Activated CD4-positive, alpha-beta T cell treated with anti-CD3 and anti-CD28 coated beads, Interleukin-2, Interleukin-4, amounts not matched to agents 100 ng/mL and 50 ng/mL, durations not matched to agents 16 hours and 8 hours (primary cell): ENCODE measurements around the gene TRMT5.

Source experiments
- DNase-seq: peaks from one replicate; pipeline ENCODE4 v3.0.0-alpha.2; 2020; ENCODE audit warnings: low spot score

The TRMT5 gene

GRCh38 chr14:60964904-60965303 is 16.0 kb downstream of the TRMT5 start:
- no peak for DNase-seq

DNA sequence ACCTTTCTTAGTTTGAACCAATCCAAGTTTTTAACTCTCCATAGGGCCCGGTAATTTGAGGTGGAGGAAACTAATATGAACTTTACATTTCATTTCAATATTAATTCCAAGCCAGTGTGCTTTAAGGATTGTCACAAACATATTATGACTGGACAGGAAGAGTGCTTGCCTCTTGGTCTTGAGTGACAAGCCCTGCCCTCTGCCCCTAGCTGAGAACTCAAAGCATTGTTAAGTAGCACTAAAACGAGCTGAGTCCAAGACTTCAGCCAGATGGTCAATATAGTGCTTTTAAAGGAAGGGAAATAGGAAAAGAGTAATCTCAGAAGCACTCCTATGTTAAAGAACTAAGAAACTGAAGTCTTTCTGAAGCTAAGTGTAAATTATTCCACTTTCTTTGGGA is 17.1 kb downstream of the TRMT5 start:
- no peak for DNase-seq

- DNase-seq: no peak
Observed at GRCh38 chr14:60958146-60958545, 22.7 kb downstream of the TRMT5 start.

DNA sequence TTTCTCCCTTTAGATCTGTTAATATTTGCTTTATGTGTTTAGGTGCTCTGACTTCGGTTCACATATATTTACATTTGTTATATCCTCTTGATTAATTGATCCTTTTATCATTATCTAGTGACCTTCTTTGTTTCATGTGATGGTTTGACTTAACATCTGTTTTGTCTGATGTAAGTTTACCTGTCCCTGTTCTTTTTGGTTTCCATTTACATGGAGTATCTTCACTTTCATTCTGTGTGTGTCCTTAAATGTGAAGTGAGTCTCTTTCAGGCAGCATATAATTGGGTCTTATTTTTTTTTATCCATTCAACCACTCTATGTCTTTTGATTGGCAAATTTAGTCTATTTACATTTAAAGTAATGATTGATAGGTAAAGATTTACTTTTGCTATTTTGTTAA is 24.2 kb downstream of the TRMT5 start:
- DNase-seq: peak; percentile 32

DNA sequence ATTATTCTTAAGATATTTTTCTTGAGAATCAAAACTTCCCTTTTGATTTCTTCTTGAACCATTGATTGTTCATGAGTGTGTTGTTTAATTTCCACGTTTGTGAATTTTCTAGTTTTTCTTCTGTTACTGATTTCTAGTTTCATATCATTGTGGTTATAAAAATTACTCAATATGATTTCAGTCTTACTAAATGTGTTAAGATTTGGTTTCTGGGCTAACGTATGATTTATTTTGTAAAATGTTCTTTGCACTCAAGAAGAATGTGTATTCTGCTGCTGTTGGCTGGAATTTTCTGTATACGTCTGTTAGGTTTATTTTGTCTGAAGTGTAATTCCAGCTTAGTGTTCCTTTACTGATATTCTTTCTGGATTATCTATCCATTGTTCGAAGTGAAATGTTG is 24.7 kb downstream of the TRMT5 start:
- DNase-seq: peak; percentile 40

DNA sequence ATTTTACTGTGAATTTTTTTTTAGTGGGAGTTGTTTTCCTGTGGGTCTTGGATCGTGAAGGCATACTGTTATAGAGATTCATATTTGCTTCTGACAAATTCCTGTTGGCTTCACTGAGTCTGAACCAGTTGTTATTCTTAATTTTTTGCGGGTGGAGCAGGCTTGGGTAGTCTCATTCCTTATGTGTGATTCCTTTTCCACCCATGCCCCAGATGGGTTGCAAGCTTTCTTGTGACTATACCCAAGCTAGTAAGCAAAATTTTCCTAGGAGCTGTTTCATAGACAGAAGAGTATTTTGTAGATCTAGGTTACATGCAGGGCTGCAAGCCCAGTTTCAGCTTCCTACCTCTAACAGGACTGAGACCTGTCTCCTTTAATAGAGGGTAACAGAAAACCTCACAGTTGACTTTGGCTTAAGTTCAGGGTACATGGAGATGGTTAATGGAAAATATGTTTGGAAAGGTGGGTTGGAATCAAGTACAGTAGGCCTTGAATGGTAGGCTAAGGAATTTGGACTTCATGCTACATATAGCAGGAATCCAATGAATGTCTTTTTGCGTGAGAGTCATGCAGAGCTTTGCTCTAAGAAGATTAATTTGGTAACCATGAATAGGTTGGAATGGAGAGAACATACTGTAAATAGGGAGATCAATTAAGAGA is 29.0 kb downstream of the TRMT5 start:
- no peak for DNase-seq

GRCh38 chr14:60946773-60947172 is 34.1 kb downstream of the TRMT5 start:
- DNase-seq: no peak

DNA sequence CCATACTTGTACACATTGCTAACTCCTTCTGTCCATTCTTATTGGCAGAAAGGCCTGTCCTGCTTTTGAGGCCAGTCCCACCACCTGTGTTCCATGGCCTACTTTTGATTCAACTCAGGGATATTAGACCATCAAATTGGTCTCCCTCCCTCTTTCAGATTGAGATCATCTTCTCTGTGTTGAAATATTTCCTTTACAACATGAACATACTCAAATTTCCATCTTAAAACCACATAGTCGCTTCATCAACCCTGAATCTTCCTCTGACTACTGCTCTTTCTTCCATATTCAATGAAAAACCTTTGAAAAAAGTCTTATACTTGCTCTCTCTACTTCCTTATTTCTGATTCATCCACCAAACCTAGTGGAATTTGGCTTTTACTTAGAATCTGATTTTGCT is 34.9 kb downstream of the TRMT5 start:
- peak; percentile 52 for DNase-seq

GRCh38 chr14:60944204-60944603 is 36.7 kb downstream of the TRMT5 start:
- no peak for DNase-seq

- DNase-seq: no peak
Observed at GRCh38 chr14:60943637-60944032, 37.2 kb downstream of the TRMT5 start.

DNA sequence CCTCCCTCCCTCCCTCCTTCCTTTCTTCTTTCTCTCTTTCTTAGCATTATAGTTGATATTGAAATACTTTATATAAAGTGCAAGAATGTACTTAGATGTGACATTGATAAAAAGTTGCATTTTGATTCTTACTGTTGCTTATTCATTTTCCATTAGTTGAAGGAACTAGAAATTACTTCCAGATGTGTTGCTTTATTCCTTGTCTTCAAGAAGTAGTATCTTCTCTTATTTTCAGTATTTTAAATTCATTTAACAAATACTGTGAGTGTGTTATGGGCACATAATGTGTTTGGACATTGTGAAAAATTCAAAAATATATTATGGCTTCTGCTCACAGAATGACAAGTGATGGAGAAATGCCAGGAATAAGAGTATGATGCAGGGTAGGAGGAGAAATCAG is 45.6 kb downstream of the TRMT5 start:
- DNase-seq: no peak

DNA sequence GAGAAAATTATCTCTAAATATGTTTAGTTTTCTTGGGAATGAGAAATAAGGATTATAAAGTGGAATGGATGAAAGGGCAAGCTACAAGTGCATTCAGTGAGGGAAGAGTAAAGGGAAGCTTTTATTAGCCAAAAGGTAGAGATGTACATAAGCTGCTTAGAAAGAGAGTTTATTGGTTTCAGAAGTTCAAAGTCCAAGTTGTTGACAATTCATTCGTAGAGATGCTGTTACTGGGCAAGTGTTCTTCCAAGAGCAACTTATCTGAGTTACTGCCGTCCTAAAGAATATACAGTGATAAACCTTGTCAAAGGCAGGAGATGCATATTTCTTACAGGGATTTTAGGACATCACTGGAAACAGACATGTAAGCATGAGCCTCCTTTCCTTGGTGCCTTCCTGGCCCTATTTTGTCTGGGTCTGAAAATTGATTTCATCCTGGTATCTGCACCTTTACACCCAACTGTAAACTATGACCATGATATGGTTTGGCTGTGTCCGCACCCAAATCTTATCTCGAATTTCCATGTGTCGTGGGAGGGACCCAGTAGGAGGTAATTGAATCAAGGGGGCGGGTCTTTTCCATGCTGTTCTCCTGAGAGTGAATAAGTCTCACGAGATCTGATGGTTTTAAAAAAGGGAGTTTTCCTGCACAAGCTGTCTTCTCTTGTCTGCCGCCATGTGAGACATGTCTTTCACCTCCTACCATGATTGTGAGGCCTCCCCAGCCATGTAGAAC is 46.8 kb downstream of the TRMT5 start:
- no peak for DNase-seq

DNA sequence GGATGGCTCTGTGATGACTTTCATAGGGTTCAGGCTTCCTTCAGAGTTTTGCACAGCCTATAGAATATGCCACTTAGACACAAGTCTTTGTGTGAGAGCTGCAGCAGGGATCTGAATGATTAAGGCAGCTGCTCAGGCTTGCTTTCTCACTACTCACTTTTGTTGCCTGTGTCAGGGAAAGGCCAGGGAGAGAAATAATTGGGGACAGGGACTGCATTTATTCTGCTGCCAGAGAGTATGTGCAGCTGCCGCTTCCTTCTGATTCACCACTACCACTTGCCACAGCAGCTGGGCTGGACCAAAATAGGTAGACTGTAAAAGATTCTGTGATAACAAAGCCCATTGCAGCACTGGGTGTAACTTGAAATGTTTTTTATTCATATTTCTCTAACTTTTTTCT is 49.7 kb downstream of the TRMT5 start:
- no peak for DNase-seq

DNA sequence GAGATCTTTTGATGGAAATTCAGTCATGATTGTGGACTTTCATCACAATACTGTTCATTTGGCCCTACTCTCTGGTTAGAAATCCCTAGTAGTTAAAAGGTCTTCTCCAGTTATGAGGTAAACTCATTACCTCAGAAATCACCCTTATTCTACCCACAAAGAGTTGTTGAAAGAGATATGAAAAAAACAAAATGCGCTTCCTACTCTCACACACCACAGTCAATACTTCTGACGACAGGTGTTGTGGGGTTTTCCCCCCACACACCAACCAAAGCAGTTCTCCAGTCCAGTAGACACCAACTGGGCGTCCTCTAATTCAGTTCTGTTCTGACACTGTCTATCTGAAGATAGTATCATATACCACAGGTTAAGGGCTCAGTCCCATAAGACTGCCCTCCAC is 54.9 kb downstream of the TRMT5 start:
- no peak for DNase-seq

GRCh38 chr14:60925286-60925685 is 55.6 kb downstream of the TRMT5 start:
- no peak for DNase-seq

- no peak for DNase-seq
Observed at GRCh38 chr14:60922050-60922449, 58.8 kb downstream of the TRMT5 start.
